Tongue (tissue), 2 donors: Measurements from ENCODE around the gene TUBGCP6. TPM values are rescaled to one million over a fixed set of nuclear protein-coding genes. Genes with fewer than 3 reads are reported as not detected.
"Not testable (repeated sequence)": the region's sequence is repeated elsewhere in the genome, so short reads cannot be mapped to it uniquely, and the experiment has no call there.

Experiments used
- DNase-seq: peaks from one replicate; pipeline ENCODE4 v3.0.0-alpha.2; 2015
- total RNA-seq: library from RNA; depleted of rRNA; stranded (reverse); fragments of >200 nt; gene quantifications from one replicate; pipeline ENCODE4 v1.2.3, GENCODE V29; 2014

TUBGCP6 gene
- total RNA-seq, 1 donor from 2014 or later = 39.7 TPM

GRCh38 chr22:50210378-50211139, 34.3 kb downstream of the TUBGCP6 start:
- no peak for DNase-seq

GRCh38 chr22:50209893-50210292, 34.9 kb downstream of the TUBGCP6 start:
- DNase-seq = peak; percentile 83

- DNase-seq = no peak
Observed at GRCh38 chr22:50208939-50209892, 35.6 kb downstream of the TUBGCP6 start.

GRCh38 chr22:50208430-50208938, 36.3 kb downstream of the TUBGCP6 start:
- DNase-seq = peak; percentile 73

- no peak for DNase-seq
Observed at GRCh38 chr22:50207383-50208140, 37.3 kb downstream of the TUBGCP6 start.

- DNase-seq = peak; percentile 71
Observed at GRCh38 chr22:50206599-50206998, 38.2 kb downstream of the TUBGCP6 start.

- DNase-seq = no peak
Observed at GRCh38 chr22:50205781-50206569, 38.8 kb downstream of the TUBGCP6 start.

- DNase-seq = not testable (repeated sequence)
Observed at GRCh38 chr22:50204998-50205397, 39.8 kb downstream of the TUBGCP6 start.

GRCh38 chr22:50204571-50204970, 40.3 kb downstream of the TUBGCP6 start:
- no peak for DNase-seq

GRCh38 chr22:50203288-50203687, 41.5 kb downstream of the TUBGCP6 start:
- DNase-seq = no peak

- no peak for DNase-seq
Observed at GRCh38 chr22:50202130-50202666, 42.6 kb downstream of the TUBGCP6 start.

- DNase-seq = no peak
Observed at GRCh38 chr22:50201191-50202129, 43.4 kb downstream of the TUBGCP6 start.

- peak; percentile 96 for DNase-seq
Observed at GRCh38 chr22:50200461-50201190, 44.2 kb downstream of the TUBGCP6 start, which contains the start of gene SELENOO. TSS of gene SELENOO (plus strand) at chr22:50201011. CDS start at chr22:50201037, 26 bp downstream.

- no peak for DNase-seq
Observed at GRCh38 chr22:50199829-50200460, 44.9 kb downstream of the TUBGCP6 start.

- no peak for DNase-seq
Observed at GRCh38 chr22:50199251-50199721, 45.5 kb downstream of the TUBGCP6 start.

- DNase-seq = no peak
Observed at GRCh38 chr22:50198624-50199017, 46.2 kb downstream of the TUBGCP6 start.

- no peak for DNase-seq
Observed at GRCh38 chr22:50197856-50198623, 46.8 kb downstream of the TUBGCP6 start.
